Stimulated activated CD4-positive, alpha-beta T cell treated with anti-CD3 and anti-CD28 coated beads, Interleukin-15, amount 100 ng/mL, for 24 hours (primary cell): Measurements from ENCODE around the gene TSHZ2.

Source experiments
- DNase-seq: peaks from one replicate; pipeline ENCODE4 v3.0.0-alpha.2; 2020

Gene TSHZ2

DNA sequence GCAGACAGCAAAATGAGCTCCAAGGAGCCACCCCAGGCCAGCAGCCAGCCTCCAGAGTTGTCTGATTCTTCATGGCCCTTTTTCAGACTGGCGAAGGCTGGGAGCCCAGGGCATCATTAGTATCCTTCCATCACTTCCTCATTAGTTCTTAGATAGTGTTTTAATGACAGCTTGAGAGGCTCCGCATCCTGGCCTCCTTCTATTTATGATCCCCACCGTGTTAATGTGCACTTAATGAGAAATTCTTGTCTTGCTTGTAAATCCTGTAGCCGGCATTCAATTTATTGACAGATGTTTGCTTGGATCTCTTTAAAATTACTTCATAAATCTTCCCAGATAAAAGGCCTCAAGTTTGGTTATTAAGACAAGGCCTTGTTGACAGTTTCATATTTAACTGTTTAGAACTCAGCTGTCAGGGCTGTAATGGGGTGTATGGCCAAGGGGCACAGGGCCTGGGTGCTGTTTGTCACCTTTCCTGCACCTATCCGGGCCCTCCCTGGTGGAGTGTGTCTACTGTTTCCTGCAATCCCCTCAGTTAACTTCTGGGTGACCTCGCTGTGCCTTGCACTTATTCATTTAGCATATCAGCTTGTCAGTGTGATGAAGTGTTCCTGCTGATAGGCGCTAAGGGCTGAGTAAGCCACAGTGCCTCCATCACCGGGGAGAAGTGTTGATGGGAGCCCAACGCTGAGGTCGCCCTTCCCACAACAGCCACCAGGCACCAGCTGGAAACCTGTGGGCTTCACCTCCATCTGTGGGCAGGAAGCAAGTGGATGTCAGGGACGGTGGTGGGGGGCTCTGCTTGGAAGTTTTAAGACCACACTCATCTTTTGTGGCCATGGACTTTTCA lies 169.3 kb downstream of the TSHZ2 start:
- peak; percentile 15 for DNase-seq

DNA sequence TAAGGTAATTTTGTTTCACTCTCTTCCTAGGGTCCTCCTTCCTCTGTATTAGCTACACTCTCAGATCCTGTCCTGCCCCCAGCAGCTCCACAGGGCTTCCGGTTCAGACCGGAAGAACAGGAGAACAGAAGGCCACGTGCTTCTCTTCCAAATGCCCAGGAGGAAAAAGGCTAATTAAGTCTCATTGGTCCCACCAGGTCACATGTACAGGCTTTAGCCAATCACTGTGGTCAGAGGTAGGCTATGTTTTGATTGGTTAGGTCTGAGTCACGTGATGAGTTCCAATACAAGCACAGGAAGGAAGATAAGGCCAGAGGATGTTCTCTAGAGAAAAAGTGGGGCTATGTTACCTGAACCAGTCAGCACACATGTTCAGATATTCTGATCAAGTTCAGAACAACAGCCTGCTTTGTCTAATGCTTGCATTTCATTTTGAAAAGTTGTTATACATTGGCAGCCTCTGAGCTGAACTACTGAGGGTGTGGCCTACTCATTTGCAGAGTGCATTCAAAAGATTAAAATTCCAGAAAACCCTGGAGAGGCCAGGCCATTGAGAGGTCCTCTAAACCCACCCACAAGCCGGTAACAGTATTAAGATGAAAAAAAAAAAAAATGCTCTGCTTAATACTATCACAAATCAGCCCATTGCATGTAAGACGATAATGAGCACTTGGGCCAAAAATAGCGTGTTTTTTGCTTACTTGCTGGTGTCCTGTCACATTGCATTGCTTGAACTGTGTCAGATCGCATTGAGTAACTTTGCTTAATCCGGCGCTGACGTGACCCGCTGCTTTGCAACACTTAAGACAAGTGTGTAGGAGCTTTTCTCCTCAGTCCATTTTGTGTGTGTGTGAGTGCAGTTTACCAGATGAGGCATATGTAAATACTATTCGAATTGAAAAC lies 170.3 kb downstream of the TSHZ2 start:
- no peak for DNase-seq

DNA sequence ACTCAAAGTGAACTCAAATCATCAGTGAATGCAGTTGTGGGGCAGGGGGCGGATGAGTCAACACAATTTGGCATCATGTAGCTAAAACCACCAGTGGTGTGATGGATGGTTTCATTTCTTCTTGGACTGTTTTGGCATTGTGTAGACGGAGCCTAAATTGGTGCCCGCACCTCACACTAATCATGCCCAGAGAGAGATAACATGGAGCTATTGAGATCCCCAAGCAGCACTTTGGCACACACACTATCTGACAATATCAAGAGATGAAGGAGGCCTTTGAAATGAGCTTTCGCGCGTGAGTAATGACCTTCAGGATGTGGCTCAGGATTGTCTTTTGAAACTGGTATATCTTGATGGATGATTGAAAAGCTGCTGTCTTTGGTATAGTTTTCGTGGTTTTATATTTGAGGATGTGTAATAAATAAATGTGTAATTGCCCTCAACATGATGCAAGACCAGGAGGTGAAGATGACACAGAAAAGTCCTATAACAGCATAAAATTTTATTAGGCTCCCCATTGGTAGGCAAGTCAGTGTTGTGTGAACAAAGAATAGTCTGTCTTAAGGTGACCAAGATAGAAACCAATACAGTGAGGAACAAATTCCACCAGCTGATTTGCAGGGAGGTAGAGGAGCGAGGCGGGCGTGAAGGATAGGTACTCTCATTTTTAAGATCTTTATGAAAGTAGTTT lies 174.2 kb downstream of the TSHZ2 start:
- peak; percentile 75 for DNase-seq

DNA sequence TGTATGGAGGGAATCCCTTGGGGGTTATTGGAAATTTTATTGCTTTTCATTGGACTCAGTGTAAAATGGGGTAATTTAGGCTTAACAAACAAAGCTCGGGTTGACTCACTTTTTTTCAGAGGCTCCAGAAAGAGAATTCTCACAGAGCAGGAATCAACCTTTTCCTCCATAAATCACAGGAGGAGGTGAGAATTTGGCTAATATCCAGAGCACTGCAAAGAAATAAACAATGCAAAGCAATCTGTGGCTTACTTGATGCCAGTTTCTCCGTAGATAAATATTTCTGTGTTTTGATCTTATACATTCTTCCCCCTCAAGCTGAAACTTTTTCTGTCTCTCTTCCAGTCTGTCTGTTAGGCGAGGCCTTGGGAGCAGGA lies 176.6 kb downstream of the TSHZ2 start:
- no peak for DNase-seq

DNA sequence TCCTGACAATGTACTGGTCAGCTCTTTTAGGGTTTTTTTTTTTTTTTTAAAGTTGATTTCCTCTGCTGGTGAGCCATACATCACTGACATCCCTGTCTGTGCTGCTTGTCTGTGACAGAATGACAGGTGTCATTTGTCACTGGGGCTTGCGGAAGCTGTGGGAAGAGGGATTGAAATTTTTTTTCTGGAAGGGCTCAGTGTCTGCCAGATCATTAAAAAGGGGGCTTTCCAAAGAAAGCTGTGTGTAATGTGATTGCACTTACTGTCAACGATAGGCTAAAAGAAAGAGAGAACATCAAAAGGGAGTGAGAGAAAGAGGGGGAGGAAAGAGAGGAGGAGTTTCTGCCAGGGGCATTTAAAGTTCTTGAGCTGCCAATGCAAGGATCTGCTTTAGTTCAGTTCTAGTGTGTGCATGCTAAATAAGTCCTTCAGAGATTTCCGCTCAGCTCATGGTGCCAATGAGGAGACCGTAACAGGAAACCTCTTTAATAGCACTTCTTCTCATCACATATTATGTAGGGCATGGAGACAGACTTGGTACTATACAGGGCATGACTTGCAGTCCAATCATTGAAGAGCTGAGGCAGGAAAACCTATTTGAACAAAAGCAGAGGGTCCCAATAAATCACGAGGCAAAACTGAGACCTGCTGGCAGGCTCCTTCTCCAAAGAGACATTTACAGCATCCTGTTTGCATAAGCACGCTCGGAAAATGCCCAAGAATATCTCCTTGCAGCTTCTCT lies 177.2 kb downstream of the TSHZ2 start:
- no peak for DNase-seq

DNA sequence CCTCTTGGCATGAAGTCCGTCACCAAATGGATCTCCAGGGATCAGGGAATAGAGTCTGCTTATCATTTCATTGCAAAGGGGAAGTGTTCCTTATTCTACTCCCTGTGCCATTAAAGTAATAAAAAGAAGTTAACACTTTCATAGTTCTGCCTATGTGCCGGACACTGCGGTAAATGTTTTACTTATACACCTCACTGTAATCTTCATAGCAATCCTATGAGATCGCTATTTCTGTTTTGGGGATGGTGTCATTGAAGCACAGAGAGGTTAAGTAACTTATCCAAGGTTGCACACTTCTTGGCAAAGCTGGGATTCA lies 177.7 kb downstream of the TSHZ2 start:
- no peak for DNase-seq

DNA sequence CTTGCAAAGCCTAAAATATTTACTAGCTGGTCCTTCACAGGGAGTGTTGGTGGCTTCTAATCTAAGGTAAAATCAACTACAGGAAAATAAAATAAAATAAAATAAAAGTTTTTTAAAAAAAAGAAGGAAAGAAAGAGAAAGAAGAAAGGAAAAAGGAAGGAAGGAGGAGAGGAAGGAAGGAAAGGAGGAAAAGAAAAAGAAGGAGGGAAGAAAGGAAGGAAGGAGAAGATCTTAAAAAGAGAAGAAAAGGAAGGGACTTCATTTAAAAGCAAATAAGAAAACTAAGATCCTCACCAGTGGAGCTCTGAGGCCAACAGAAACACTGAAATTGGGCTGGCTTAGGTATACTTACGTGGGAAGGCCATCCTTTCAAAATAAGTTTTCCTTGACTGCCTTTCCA lies 178.4 kb downstream of the TSHZ2 start:
- DNase-seq = no peak

DNA sequence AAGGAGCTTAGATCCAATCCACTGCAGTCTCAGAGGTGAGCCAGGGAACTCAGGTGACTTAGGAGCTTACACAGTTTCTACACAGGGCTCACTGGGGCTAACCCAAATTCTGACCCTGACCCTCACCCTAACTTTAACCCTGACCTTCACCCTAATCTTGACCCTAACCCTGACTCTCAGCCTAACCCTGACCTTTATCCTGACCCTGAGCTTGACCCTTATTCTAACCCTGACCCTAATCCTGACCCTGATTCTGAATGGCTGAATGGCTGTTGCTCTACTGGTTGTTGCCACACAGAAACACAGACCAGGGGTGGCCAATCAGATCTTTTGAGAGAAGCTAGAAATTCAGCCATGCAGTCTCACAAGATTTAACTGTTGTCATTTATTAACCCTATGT lies 180.1 kb downstream of the TSHZ2 start:
- DNase-seq = no peak

DNA sequence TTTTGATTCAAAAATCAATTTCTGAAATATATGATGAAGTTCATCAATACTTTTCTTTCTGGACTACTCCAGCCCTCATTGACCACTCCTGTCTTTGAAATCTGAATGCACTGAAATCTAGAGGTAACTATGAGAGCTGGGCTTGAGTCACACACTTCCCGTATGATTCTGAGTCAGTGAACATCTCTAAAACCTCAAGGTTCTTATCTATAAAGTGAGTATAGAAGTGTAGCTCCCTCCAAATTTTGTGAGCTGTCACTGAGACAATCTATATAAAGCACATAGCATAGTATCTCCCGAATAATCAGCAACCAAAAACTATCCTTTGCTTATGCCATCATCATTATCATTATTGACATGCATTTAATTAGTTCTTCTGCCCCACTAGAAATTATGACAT lies 182.4 kb downstream of the TSHZ2 start:
- DNase-seq = peak; percentile 22

DNA sequence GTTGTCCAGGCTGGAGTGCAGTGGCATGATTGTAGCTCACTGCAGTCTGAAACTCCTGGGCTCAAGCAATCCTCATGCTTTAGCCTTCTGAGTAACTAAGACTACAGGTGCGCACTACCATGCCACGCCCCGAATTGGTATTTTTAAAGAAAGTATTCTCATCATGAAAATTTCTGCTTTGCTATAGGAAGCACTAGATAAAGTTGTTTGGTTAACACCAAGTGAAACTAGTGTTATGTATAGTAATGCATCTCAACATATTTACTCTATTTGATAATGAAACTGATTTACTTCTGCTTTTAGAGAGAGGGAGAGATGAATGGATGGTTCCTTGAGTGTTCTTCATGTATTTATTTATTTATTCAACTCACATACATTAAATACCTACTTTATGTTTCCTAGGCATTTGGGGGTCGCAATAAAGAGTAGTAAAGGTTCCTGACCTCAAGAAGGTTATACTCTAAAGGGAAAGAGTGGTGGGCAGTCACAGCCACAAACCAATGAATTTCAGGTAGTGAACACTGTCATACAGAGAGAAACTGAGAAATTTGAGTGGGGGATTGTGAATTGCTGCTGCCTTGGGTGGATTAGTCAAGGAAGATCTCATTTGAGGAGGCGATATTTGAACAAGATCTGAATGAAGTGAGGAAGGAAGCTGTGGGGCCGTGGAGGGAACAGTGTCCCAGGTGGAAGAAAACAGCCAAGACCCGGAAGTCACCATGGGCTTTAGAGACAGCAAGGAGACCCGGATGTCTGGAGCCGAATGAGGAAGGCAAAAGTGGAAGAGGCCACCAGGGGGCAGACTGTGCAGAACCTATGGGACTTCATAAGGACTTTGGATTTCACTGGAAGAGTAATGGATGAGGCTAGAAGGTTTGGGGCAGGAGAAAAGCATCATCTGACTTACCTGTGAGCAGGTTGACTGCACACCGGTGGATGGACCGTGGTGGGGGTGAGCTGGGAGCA lies 185.6 kb downstream of the TSHZ2 start:
- peak; percentile 50 for DNase-seq

DNA sequence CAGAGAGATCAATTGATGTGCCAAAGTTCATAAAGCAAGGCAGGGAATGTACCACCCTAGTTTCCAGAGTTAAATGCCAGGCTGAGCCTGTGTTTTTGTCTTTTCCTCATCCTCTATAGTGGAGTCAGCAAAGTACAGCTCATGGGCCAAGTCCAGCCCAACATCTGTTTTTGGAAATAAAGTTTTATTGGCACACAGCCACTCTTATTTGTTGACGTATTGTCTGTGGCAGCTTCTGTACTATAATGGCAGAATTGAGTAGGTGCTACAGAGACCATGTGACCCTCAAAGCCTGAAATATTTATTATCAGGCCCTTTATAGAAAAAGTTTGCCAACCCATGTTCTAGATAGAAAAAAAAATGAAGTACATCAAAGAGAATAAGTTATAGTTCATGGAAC lies 187.0 kb downstream of the TSHZ2 start:
- no peak for DNase-seq

DNA sequence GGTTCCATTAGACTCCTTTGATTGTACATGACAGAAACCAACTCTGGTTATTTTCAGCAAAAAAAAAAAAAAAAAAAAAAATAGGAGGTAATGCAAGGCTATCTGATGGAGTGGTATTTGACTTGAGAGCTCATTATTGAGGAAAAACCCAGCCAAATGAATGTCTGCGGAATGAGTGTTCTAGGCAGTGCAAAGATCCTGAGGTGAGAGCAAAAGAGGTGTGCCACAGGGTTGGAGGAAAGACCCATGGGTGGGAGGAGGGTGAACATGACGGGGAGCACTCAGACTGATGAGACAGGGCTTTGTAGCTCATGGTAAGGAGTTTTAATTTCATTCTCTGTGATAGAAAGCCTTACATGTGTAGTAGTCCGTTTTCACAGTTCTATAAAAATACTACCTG lies 188.9 kb downstream of the TSHZ2 start:
- DNase-seq = no peak

DNA sequence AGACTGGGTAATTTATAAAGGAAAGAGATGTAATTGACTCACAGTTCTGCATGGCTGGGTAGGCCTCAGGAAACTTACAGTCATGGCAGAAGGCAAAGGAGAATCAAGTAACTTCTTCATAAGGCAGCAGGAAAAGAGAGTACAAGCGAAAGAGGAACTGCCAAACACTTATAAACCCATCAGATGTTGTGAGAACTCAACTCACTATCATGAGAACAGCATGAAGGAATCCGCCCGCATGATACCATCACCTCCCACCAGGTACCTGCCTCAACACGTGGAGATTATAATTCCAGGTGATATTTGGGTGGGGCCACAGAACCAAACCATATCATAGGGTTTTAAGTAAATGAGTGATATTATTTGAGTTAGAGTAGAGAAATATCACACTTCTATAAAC lies 189.3 kb downstream of the TSHZ2 start:
- DNase-seq = no peak

DNA sequence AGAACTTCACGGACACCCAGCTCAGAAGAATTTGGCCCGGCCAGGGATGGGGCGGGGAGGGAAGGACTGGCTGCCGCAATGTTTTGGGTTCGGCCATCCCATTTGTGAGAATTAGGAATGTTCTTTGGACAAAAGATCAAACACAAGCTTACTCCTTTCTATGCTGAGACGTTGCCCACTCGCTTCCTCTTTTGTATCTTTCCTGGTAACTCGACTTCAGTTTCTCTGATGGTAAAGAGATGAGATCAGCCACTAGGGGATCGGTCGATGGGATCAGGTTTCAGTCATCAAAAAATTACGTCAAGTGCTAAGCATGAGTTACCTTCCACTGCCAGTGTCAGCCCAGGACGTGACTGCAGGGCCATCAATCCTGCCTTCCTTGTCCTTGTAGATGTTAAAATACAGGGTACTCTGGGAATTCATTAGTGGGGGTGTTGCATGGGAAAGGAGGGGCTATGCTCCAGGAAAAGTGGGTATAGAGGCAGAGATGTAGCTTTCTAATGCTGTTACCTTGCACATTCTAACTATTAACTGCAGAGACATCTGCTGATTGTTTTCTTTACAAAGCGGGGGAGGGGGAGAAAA lies 190.2 kb downstream of the TSHZ2 start:
- DNase-seq = no peak

DNA sequence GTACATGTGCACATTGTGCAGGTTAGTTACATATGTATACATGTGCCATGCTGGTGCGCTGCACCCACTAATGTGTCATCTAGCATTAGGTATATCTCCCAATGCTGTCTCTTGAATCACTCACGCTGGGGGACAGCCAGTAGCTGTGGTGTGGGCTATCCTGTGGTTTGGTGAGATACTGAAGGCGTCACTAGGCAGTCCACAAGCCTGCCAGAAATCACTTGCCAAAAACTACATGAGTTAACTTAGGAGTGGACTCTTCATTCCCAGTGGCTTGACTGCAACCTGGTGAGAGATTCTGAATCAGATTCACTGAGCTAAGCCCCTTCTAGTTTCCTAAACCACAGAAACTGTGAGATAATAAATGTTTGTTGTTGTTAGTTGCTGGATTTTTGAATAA lies 191.3 kb downstream of the TSHZ2 start:
- no peak for DNase-seq

DNA sequence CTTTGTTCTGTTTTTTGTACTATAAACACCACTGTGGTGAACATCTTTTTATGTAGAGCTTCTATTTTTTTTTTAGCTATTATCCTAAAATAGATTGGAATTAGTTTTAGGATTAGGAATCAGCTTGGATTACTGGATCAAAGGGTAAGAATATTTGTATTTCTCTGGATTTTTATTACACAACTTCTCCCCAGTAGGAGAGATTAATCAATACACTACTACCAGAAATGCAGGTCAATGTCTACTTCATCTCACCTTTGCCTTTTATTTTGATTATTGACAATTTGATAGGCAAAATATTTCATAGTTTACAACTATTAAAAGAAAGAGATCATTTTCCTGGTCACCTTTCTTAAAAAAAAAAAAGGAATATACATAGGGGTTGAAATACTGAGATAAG lies 191.9 kb downstream of the TSHZ2 start:
- DNase-seq = no peak

DNA sequence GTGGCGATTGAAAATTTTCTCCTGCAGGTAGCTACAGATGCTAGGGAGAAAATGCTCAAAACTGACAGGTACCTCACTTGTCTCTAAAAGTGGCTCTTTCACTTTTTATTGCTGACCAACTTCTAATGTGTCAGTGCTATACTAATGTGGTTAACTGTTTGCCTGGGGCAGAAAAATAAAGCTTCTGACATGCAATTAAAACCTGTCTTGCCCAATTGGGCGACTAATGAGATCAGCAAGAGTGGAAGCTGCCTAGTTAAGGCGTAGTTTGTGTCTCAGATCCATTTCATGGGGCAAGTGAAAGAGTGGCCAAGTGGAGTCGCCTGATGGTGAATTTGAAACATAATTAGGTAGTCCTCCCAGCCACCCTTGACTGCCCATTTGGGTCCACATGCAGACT lies 193.3 kb downstream of the TSHZ2 start:
- no peak for DNase-seq

DNA sequence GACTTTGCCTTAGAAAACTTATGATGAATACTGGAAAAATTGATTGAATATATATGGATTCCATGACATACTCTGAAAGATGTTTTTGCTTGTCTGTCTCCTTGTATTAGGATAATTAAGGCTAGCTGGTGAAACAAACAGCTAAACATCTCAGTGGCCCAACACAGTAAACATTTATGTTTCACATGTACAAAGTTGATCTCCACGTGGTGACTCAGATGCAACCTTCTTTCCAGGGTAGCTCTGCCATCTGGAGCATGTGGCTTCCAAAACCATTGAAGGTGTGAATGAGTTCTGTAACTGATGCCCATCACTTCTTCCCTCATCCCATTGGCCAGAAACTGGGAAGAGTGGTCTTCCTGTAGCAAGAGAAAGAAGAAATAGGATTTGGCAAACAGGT lies 196.3 kb downstream of the TSHZ2 start:
- DNase-seq = no peak

DNA sequence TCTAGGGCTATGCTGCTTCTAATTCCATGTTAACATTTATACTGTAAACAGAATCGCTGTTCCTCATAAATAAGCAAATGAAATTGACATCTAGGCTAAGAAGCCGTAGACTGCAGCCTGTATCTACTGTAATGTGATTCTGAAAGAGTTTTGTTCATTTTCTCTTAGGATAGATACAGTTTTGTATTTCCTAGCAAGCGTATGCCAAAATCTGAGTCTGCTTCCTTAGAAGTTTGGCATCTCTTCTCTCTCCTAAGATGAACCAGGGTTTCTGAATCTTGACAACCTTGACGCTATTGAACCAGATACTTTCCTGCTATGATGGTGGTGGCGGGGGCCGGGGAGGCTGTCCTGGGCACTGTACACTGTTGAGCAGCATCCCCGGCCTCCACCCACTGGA lies 198.0 kb downstream of the TSHZ2 start:
- DNase-seq = no peak

DNA sequence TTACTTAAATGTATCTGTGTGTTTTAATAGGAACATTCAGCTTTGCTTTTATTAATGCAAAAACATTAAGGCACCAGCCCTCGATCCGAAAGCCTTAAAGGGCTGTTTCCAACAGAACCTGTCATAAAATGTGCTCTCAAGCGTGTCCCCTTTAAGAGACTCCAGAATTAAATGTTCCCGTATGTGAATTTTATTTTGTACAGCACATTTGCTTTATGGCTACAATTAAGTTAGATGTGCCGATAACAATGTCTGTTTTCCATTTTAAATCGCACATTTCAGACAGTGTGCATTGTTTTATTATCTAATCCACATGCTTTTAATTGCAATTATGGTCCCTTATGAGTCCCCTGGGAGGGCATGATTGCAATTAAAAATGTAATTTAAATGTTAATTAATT lies 198.9 kb downstream of the TSHZ2 start:
- DNase-seq = no peak

DNA sequence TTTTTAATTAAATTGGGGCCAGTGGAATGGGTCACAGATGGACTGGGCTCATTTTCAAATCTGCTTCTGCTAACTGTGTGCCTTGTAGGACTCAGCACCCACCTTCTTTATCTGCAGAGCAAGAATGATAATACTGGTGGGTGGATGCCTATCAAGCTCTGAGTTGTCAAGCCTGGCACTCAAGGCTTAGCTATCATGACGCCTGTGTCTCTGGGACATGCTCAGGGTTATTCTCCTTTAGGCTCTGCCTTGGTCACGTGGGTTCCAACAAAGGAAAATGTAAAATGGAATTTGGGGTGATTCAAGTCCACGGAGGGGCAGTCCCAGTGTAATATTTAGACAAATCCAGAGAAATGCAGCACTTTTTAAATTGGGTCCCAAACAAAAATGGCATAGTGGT lies 202.3 kb downstream of the TSHZ2 start:
- DNase-seq = no peak
